CD4-positive, alpha-beta memory T cell (primary cell): Measurements from ENCODE around the gene ZNF138. TPM values are rescaled to one million over a fixed set of nuclear protein-coding genes. Genes with fewer than 3 reads are reported as not detected.
"Not testable (repeated sequence)": the region's sequence is repeated elsewhere in the genome, so short reads cannot be mapped to it uniquely, and the experiment has no call there.

Experiments used
- CTCF ChIA-PET: fragments of 350-600 bp; sonication (Branson Sonifier 250); formaldehyde crosslinking; loops from one replicate; lab custom pipeline; 2021; ENCODE audit warnings: inconsistent platforms; ENCODE audit not compliant: partially characterized antibody; lab: Charles Lee
- POLR2A ChIA-PET: fragments of 350-600 bp; sonication (Branson Sonifier 250); formaldehyde crosslinking; loops from one replicate; lab custom pipeline; 2021; ENCODE audit not compliant: partially characterized antibody; lab: Charles Lee
- DNase-seq, 5 donors: peaks; one replicate each; pipeline versions ENCODE4 v3.0.0 to v3.0.0-alpha.2; 2020 to 2022; ENCODE audit warnings: mixed read lengths in 1 of 5
- H3K27ac ChIP-seq: one replicate; pipeline ENCODE4 v1.7.0; 2013; ENCODE audit warnings: low read depth, low read length
- H3K27me3 ChIP-seq: 2 replicates; pipeline ENCODE4 v1.7.0; 2013; ENCODE audit warnings: mild to moderate bottlenecking, low read length, moderate library complexity; ENCODE audit not compliant: insufficient read depth
- H3K36me3 ChIP-seq: 2 replicates; pipeline ENCODE4 v1.7.0; 2013; ENCODE audit warnings: mild to moderate bottlenecking, low read length, moderate library complexity; ENCODE audit not compliant: insufficient read depth
- H3K4me1 ChIP-seq: 2 replicates; pipeline ENCODE4 v1.7.0; 2013; ENCODE audit warnings: mild to moderate bottlenecking, low read length, moderate library complexity; ENCODE audit not compliant: insufficient read depth
- H3K4me3 ChIP-seq, 2 donors: one replicate each; pipeline ENCODE4 v1.7.0; 2013; ENCODE audit warnings: low read length in 2 of 2, mild to moderate bottlenecking in 1 of 2
- H3K9me3 ChIP-seq, 2 donors: one replicate each; pipeline ENCODE4 v1.7.0; 2013; ENCODE audit warnings: low read length in 2 of 2, control low read depth in 1 of 2; ENCODE audit not compliant: control insufficient read depth in 1 of 2
- H3K27ac Mint-ChIP-seq, 7 donors: one replicate each; pipeline ENCODE4 v1.8.0; 2020 to 2021; ENCODE audit warnings: mixed read lengths in 7 of 7, mild to moderate bottlenecking in 6 of 7, inconsistent platforms in 3 of 7, moderate library complexity in 3 of 7
- H3K27me3 Mint-ChIP-seq, 2 donors: one replicate each; pipeline ENCODE4 v1.8.0; 2020 to 2021; ENCODE audit warnings: mixed read lengths in 2 of 2
- H3K36me3 Mint-ChIP-seq, 2 donors: one replicate each; pipeline ENCODE4 v1.8.0; 2020 to 2021; ENCODE audit warnings: mixed read lengths in 2 of 2, inconsistent platforms in 1 of 2, mild to moderate bottlenecking in 1 of 2
- H3K4me1 Mint-ChIP-seq, 4 donors: one replicate each; pipeline ENCODE4 v1.8.0; 2020 to 2021; ENCODE audit warnings: mixed read lengths in 4 of 4, mild to moderate bottlenecking in 1 of 4
- H3K4me3 Mint-ChIP-seq, 8 donors: one replicate each; pipeline ENCODE4 v1.8.0; 2020 to 2021; ENCODE audit warnings: mixed read lengths in 8 of 8, mild to moderate bottlenecking in 7 of 8, moderate library complexity in 6 of 8, inconsistent platforms in 3 of 8
- H3K9me3 Mint-ChIP-seq, 8 donors: one replicate each; pipeline ENCODE4 v1.8.0; 2020 to 2021; ENCODE audit warnings: mixed read lengths in 8 of 8, mild to moderate bottlenecking in 5 of 8, inconsistent platforms in 3 of 8, moderate library complexity in 1 of 8
- intact Hi-C: fragments of 100-400 bp; cut with micrococcal nuclease; formaldehyde crosslinking; loops from one replicate; pipeline ENCODE4 v1.15.1; 2023
- polyA plus RNA-seq, 2 donors: library from polyadenylated mRNA; unstranded; fragments of 300-500 nt; fragmentation: Illumina TruSeq; gene quantifications; one replicate each; pipeline ENCODE4 v1.2.3, GENCODE V29; 2021
- total RNA-seq, 2 experiments: library from RNA; stranded (reverse); gene quantifications; one replicate each; pipeline ENCODE4 v1.2.3, GENCODE V29; 2021

Gene ZNF138
- total and polyA plus RNA-seq, 4 experiments from 2014 or later = 12.1 to 15.3 (median 13.9) TPM

- H3K27ac ChIP-seq = no peak overlapping the region
- Mint-ChIP-seq H3K27me3 (no peaks in the 10 kb centered on the region), H3K36me3 (peaks cover 0 to 5% of the 10 kb centered on the region in 2 donors), H3K9me3 (peaks cover 0 to 6% (median 0%) of the 10 kb centered on the region in 8 donors), H3K4me3 (no peak overlapping the region), H3K4me1 (no peaks in the 10 kb centered on the region), H3K27ac (no peak overlapping the region)
- no peak for DNase-seq
- H3K9me3 ChIP-seq = no peaks in the 10 kb centered on the region
- H3K4me1 ChIP-seq = no peaks in the 10 kb centered on the region
- no peak overlapping the region for H3K4me3 ChIP-seq
- H3K36me3 ChIP-seq = no peaks in the 10 kb centered on the region
- ChIA-PET POLR2A (no interaction called here), CTCF (no interaction called here)
- intact Hi-C loops = no loop called here
- H3K27me3 ChIP-seq = no peaks in the 10 kb centered on the region
These were observed 60.7 kb downstream of the ZNF138 start for GRCh38 chr7:64854969-64855368.

DNA sequence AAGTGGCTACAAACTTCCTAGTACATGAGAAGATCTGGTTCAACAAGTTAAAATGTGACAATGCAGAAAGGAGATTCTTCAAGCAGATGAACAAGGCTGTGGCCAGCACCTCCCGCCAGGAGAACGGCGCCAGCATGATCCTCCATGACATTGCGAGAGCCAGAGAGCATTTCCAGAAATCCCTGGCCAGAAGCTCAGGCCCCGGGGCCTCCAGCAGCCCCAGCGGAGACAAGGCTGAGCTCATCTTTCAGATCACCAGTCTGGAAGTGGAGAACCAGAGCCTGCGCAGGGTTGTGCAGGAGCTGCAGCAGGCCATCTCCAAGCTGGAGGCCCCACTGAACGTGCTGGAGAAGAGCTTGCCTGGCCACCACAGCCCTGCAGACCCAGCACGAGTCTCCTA is 68.8 kb downstream of the ZNF138 start:
- no peak overlapping the region for H3K27ac ChIP-seq
- Mint-ChIP-seq H3K27me3 (peaks cover 0 to 4% of the 10 kb centered on the region in 2 donors), H3K4me3 (no peak overlapping the region), H3K27ac (no peak overlapping the region), H3K4me1 (no peaks in the 10 kb centered on the region), H3K36me3 (peaks cover 0 to 3% of the 10 kb centered on the region in 2 donors), H3K9me3 (peaks cover 0 to 15% (median 10%) of the 10 kb centered on the region in 8 donors)
- H3K4me3 ChIP-seq = no peak overlapping the region
- no peaks in the 10 kb centered on the region for H3K9me3 ChIP-seq
- CTCF ChIA-PET = no interaction called here
- no peaks in the 10 kb centered on the region for H3K36me3 ChIP-seq
- POLR2A ChIA-PET = no interaction called here
- DNase-seq = no peak
- intact Hi-C loops = no loop called here
- H3K27me3 ChIP-seq = no peaks in the 10 kb centered on the region
- H3K4me1 ChIP-seq = no peaks in the 10 kb centered on the region

- H3K4me1 ChIP-seq, DNase-seq, H3K4me3 Mint-ChIP-seq, intact Hi-C loops, H3K36me3 Mint-ChIP-seq, H3K27ac Mint-ChIP-seq, H3K36me3 ChIP-seq, H3K4me1 Mint-ChIP-seq, H3K27me3 Mint-ChIP-seq, CTCF ChIA-PET, POLR2A ChIA-PET, H3K9me3 ChIP-seq, H3K4me3 ChIP-seq, H3K27me3 ChIP-seq, H3K27ac ChIP-seq: not testable (repeated sequence)
- H3K9me3 Mint-ChIP-seq = peaks cover 0 to 17% (median 10%) of the 10 kb centered on the region in 8 donors
These were observed 69.3 kb downstream of the ZNF138 start for GRCh38 chr7:64863530-64863929.

- no peaks in the 10 kb centered on the region for H3K4me1 ChIP-seq
- Mint-ChIP-seq H3K9me3 (peaks cover 0 to 17% (median 10%) of the 10 kb centered on the region in 8 donors), H3K36me3 (peaks cover 0 to 3% of the 10 kb centered on the region in 2 donors), H3K4me1 (no peaks in the 10 kb centered on the region), H3K27ac (no peak overlapping the region), H3K27me3 (peaks cover 0 to 4% of the 10 kb centered on the region in 2 donors), H3K4me3 (no peak overlapping the region)
- no peaks in the 10 kb centered on the region for H3K27me3 ChIP-seq
- ChIA-PET CTCF (no interaction called here), POLR2A (no interaction called here)
- DNase-seq = no peak
- no peak overlapping the region for H3K27ac ChIP-seq
- intact Hi-C loops = no loop called here
- H3K4me3 ChIP-seq = no peak overlapping the region
- H3K36me3 ChIP-seq = no peaks in the 10 kb centered on the region
- no peaks in the 10 kb centered on the region for H3K9me3 ChIP-seq
These were observed 69.7 kb downstream of the ZNF138 start for GRCh38 chr7:64863969-64864368.

DNA sequence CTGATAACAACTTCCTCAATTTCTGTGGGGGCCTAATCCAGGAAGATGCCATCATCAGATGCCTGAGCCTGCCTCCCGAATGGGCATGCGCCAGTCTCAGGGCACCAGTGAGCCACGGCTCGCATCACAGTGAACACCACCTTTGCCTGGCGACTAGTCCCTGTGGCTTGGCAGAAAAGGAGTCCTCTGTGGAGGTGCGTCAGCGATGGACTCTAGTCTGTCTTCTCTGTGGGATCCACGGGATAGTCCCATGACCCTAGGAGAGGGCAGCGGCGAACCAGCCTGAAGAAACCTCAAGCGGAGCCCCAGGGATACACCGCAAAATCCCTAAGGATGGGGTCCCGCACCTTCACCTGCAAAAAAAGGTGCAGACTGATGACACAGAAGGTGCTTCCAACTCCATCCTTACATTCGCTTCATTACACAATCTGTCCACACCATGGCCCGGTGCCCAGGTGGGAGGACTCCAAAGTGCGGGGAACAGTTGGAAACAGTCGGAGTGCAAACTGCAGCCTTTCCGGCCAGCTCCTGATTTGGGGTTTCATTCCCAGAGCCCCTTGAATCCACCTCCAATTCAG is 73.7 kb downstream of the ZNF138 start:
- H3K27me3 ChIP-seq = no peaks in the 10 kb centered on the region
- H3K27ac ChIP-seq = no peak overlapping the region
- Mint-ChIP-seq H3K27me3 (peaks cover 0 to 2% of the 10 kb centered on the region in 2 donors), H3K4me3 (no peak overlapping the region), H3K36me3 (no peaks in the 10 kb centered on the region), H3K27ac (no peak overlapping the region), H3K4me1 (no peaks in the 10 kb centered on the region), H3K9me3 (peaks cover 0 to 15% (median 6%) of the 10 kb centered on the region in 8 donors)
- intact Hi-C loops = no loop called here
- ChIA-PET CTCF (no interaction called here), POLR2A (no interaction called here)
- H3K36me3 ChIP-seq = no peaks in the 10 kb centered on the region
- H3K4me1 ChIP-seq = no peaks in the 10 kb centered on the region
- no peak overlapping the region for H3K4me3 ChIP-seq
- DNase-seq = no peak
- H3K9me3 ChIP-seq = no peaks in the 10 kb centered on the region

GRCh38 chr7:64868499-64868898 is 74.3 kb downstream of the ZNF138 start:
- Histone ChIP-seq H3K27ac (no peak overlapping the region), H3K4me1 (no peaks in the 10 kb centered on the region), H3K9me3 (no peaks in the 10 kb centered on the region), H3K36me3 (no peaks in the 10 kb centered on the region), H3K4me3 (no peak overlapping the region), H3K27me3 (no peaks in the 10 kb centered on the region)
- ChIA-PET CTCF (no interaction called here), POLR2A (no interaction called here)
- Mint-ChIP-seq H3K9me3 (peaks cover 0 to 12% (median 5%) of the 10 kb centered on the region in 8 donors), H3K4me1 (no peaks in the 10 kb centered on the region), H3K36me3 (no peaks in the 10 kb centered on the region), H3K27me3 (peaks cover 0 to 2% of the 10 kb centered on the region in 2 donors), H3K4me3 (no peak overlapping the region), H3K27ac (no peak overlapping the region)
- no peak for DNase-seq
- intact Hi-C loops = no loop called here

GRCh38 chr7:64869121-64869725 is 75.0 kb downstream of the ZNF138 start:
- intact Hi-C loops = no loop called here
- CTCF ChIA-PET = no interaction called here
- no peaks in the 10 kb centered on the region for H3K9me3 ChIP-seq
- no peak overlapping the region for H3K4me3 ChIP-seq
- Mint-ChIP-seq H3K4me3 (no peak overlapping the region), H3K36me3 (no peaks in the 10 kb centered on the region), H3K27me3 (peaks cover 0 to 2% of the 10 kb centered on the region in 2 donors), H3K9me3 (peaks cover 0 to 9% (median under 1%) of the 10 kb centered on the region in 8 donors), H3K4me1 (no peaks in the 10 kb centered on the region), H3K27ac (no peak overlapping the region)
- POLR2A ChIA-PET = no interaction called here
- no peaks in the 10 kb centered on the region for H3K36me3 ChIP-seq
- no peak for DNase-seq
- H3K27ac ChIP-seq = no peak overlapping the region
- no peaks in the 10 kb centered on the region for H3K27me3 ChIP-seq
- H3K4me1 ChIP-seq = no peaks in the 10 kb centered on the region
